Measurements from ENCODE around the gene DLG2. TPM values are rescaled to one million over a fixed set of nuclear protein-coding genes. Genes with fewer than 3 reads are reported as not detected.

The DLG2 gene
- total RNA-seq, 1 donor from 2014 or later = 0.17 TPM

DNA sequence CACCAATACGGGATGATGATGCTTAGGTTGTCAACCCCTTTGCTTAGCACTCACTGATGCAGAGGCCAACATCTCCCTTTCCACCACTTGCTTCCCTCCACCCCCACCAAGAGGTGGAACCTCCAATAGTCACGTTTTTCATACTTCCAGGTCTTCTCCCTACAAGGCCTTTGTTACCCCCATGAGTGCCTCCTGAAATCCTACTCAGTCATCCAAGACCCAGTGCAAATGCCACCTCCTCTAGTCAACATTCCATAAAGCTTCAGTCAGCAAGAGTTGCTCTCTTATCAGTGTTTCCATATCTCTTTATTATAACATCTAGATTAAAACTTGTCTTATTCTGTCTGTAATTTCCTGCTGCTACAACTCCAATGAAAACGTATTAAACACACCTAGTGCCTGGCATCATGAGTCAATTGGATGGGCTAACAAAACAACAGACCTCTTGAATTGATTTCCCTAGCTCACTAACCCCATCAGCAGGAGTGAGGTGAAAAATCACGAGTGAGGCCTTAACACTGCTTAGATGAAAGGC is 1970.3 kb downstream of the DLG2 start:
- peak; percentile 30 for DNase-seq (ENCODE audit: low read depth)
- TF ChIP-seq, protein P1, sequence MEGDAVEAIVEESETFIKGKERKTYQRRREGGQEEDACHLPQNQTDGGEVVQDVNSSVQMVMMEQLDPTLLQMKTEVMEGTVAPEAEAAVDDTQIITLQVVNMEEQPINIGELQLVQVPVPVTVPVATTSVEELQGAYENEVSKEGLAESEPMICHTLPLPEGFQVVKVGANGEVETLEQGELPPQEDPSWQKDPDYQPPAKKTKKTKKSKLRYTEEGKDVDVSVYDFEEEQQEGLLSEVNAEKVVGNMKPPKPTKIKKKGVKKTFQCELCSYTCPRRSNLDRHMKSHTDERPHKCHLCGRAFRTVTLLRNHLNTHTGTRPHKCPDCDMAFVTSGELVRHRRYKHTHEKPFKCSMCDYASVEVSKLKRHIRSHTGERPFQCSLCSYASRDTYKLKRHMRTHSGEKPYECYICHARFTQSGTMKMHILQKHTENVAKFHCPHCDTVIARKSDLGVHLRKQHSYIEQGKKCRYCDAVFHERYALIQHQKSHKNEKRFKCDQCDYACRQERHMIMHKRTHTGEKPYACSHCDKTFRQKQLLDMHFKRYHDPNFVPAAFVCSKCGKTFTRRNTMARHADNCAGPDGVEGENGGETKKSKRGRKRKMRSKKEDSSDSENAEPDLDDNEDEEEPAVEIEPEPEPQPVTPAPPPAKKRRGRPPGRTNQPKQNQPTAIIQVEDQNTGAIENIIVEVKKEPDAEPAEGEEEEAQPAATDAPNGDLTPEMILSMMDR (conservative IDR thresholded peaks at IDR 0.05; ENCODE audit: low read depth, low read length) = no peak
- no peak overlapping the region for H3K4me3 ChIP-seq (ENCODE audit: low read depth, low read length)

DNA sequence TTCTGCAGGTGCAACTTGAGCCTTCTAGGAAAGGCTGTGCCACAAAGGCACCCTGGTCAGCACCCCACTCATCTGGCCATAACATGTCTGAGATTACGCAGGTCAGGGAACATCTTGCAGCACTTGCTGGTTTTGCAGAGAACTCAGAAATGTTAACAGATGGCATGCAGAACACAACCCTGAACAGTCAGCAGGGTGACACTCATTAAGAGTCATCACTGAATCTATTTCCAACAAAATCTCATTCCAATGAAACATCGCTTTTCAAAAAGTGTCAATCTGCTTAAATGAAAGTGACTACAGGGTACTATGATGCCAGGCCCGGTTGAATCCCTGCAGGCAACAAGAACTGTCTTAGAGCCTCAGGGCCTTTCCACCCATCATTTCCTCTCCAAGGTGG is 1971.2 kb downstream of the DLG2 start:
- TF ChIP-seq, protein P1 (conservative IDR thresholded peaks at IDR 0.05; ENCODE audit: low read depth, low read length) = no peak
- DNase-seq (ENCODE audit: low read depth) = no peak
- H3K4me3 ChIP-seq (ENCODE audit: low read depth, low read length) = no peak overlapping the region

DNA sequence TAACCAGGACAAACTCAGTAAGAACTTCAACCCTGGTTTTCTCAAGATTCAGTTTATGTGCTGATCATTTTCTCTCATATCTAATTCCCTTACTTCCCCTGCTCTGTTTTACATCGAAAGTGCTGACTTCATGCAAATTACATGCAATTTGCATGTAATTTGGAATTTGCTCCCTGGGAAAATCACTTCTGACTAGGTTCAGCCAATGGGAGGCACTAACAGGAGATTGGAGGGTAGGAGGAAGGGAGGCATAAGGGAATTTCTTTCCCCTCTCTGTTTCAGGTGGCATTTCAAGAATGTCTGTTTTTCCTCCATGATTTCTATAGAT is 1977.7 kb downstream of the DLG2 start:
- DNase-seq (ENCODE audit: low read depth) = peak; percentile 37
- TF ChIP-seq, protein P1 (conservative IDR thresholded peaks at IDR 0.05; ENCODE audit: low read depth, low read length) = no peak
- no peak overlapping the region for H3K4me3 ChIP-seq (ENCODE audit: low read depth, low read length)

DNA sequence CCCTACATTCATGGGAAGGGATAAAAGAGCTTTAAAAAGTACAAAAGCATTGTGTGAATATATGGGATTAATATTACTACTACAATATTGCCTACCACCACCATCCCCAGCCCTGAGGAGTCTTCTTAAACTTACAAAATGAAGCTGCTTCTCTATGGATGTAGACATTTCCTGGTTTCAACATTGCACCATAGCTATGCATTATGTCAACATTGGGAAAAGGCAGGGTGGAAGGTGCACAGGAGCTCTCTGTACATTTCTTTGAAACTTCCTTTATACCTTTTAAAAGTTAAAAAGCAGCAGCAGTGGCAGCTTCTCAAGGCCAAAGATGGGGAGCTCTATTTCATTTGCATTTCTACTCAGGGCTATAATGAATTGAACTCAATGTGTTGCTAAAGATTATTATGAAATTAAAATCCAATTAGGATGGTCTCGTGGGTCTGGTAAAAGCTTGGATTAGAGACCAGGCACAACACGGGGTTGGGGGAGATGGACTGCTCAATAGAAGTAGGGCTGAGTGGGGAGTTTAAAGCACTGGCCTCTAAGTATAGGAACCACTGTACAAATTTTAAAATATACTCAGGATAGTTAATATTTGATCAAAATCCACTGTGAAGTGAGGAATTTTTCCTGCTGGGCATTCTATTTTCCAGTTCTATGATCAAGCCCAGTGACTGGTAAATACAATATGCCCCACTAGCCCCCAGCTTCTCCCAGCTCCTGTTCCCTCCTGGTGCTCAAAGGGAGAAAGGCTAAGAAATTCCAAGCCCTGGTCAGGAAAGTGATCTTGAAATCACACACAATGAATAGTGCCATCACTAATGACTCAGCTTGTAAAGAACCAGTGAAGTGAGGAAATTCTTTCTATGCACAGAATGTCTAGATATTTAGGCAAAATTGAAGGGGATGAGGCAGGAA is 1978.3 kb downstream of the DLG2 start:
- DNase-seq (ENCODE audit: low read depth) = peak; percentile 48
- TF ChIP-seq, protein P1 (conservative IDR thresholded peaks at IDR 0.05; ENCODE audit: low read depth, low read length) = no peak
- no peak overlapping the region for H3K4me3 ChIP-seq (ENCODE audit: low read depth, low read length)

DNA sequence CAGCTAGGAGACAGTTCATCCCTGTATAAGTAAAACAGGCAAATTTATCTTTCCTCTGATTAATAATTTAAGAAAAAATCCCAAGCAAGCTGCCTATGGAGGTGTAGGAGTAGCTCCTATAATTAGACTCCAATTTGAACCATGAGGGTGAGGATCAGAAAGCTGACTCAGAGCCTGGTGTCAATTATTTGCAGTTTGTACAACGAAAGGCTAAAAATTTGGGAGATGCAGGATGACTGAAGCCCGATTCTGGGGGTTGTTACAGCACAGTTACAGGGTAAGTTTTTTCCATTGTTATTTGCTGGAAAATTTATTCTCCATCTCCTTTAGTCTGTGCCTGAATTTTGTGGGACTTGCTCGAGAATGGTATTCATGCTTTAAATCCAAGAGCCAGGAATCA is 1981.6 kb downstream of the DLG2 start:
- H3K4me3 ChIP-seq (ENCODE audit: low read depth, low read length) = no peak overlapping the region
- DNase-seq (ENCODE audit: low read depth) = no peak
- TF ChIP-seq, protein P1 (conservative IDR thresholded peaks at IDR 0.05; ENCODE audit: low read depth, low read length) = no peak

DNA sequence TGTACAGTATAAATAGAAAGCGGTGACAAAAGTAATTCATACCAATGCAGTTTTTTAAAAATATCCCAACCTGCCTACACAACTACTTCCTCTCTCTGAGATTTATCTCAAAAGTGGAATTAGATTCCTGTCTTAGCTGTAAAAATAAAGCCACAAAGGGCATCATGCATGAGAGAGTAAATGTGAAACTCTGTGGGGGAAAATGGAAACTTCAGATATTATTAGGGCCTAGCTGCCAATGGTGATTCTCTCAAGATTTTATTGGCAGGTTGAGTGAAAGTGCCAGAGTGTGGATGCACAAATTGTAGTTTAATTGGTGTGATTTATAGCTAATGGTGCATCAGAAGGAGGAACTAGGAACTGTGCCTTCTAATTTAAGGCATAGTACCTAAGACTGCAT is 1984.0 kb downstream of the DLG2 start:
- TF ChIP-seq, protein P1 (conservative IDR thresholded peaks at IDR 0.05; ENCODE audit: low read depth, low read length) = no peak
- no peak overlapping the region for H3K4me3 ChIP-seq (ENCODE audit: low read depth, low read length)
- DNase-seq (ENCODE audit: low read depth) = no peak

All from epithelial cell of proximal tubule (primary cell).